OCI-LY7 (cell line): ENCODE results near the gene PRG3. TPM values are rescaled to one million over a fixed set of nuclear protein-coding genes. Genes with fewer than 3 reads are reported as not detected.

Source experiments
- BruUV-seq: library from RNA; stranded (reverse); fragments of 400-500 nt; replicated peaks from 2 replicates; lab custom pipeline; 2021; lab: Mats Ljungman, UMichigan
- CTCF ChIA-PET: fragments of 300-600 bp; sonication (Branson Sonifier 250); formaldehyde crosslinking; loops from one replicate; lab custom pipeline; 2022; ENCODE audit warnings: antibody characterized with exemption; ENCODE audit not compliant: unreplicated experiment; lab: Charles Lee
- POLR2A ChIA-PET: fragments of 300-600 bp; sonication (Branson Sonifier 250); formaldehyde crosslinking; loops from one replicate; lab custom pipeline; 2022; ENCODE audit warnings: antibody characterized with exemption; lab: Charles Lee
- DNase-seq: peaks from one replicate; pipeline ENCODE4 v3.0.0-alpha.2; 2015; ENCODE audit warnings: low spot score
- H2AFZ ChIP-seq: fragments of 200-600 bp; sonication (generic), shearing (Covaris generic); 2 replicates; pipeline ENCODE4 v1.6.1; 2014; ENCODE audit warnings: mild to moderate bottlenecking, antibody characterized with exemption, low read length, moderate library complexity
- H3K27ac ChIP-seq: fragments of 200-600 bp; sonication (generic); 2 replicates; pipeline ENCODE4 v1.5.1; 2014; ENCODE audit warnings: mixed run types, low read depth, mild to moderate bottlenecking, moderate library complexity, low read length, inconsistent platforms; ENCODE audit not compliant: poor library complexity, severe bottlenecking
- H3K36me3 ChIP-seq: fragments of 200-600 bp; sonication (generic); 2 replicates; pipeline ENCODE4 v1.6.1; 2014; ENCODE audit warnings: mild to moderate bottlenecking, antibody characterized with exemption, low read length, moderate library complexity, mixed read lengths; ENCODE audit not compliant: insufficient read depth
- H3K4me1 ChIP-seq: fragments of 200-600 bp; sonication (generic); 2 replicates; pipeline ENCODE4 v1.5.1; 2014; ENCODE audit warnings: mild to moderate bottlenecking, low read length; ENCODE audit not compliant: insufficient read depth, poor library complexity, severe bottlenecking
- H3K4me2 ChIP-seq: fragments of 200-600 bp; sonication (generic); 2 replicates; pipeline ENCODE4 v1.6.1; 2014; ENCODE audit warnings: mild to moderate bottlenecking, low read length
- H3K4me3 ChIP-seq: fragments of 200-600 bp; sonication (generic); 2 replicates; pipeline ENCODE4 v1.5.1; 2014; ENCODE audit warnings: mild to moderate bottlenecking, low read depth, low read length; ENCODE audit not compliant: poor library complexity, severe bottlenecking
- H3K79me2 ChIP-seq: fragments of 200-600 bp; sonication (generic); 2 replicates; pipeline ENCODE4 v1.6.1; 2016; ENCODE audit warnings: low read depth, mild to moderate bottlenecking, low read length, moderate library complexity, mixed read lengths; ENCODE audit not compliant: insufficient read depth
- H3K9me2 ChIP-seq: fragments of 200-600 bp; sonication (generic); 2 replicates; pipeline ENCODE4 v1.6.1; 2016; ENCODE audit warnings: mild to moderate bottlenecking, low read length, mixed read lengths; ENCODE audit not compliant: insufficient read depth
- H3K9me3 ChIP-seq: fragments of 200-600 bp; sonication (generic); 2 replicates; pipeline ENCODE4 v1.6.1; 2014; ENCODE audit warnings: mild to moderate bottlenecking, mixed run types, low read length, mixed read lengths
- H4K20me1 ChIP-seq: fragments of 200-600 bp; sonication (generic); 2 replicates; pipeline ENCODE4 v1.6.1; 2014; ENCODE audit warnings: mild to moderate bottlenecking, antibody characterized with exemption, low read length, moderate library complexity, mixed read lengths; ENCODE audit not compliant: insufficient read depth
- CTCF ChIP-seq: fragments of 200-600 bp; sonication (generic); conservative IDR thresholded peaks from 2 replicates; pipeline ENCODE4 v1.5.1; 2014; ENCODE audit warnings: mild to moderate bottlenecking, antibody characterized with exemption, low read length, moderate library complexity, mixed read lengths
- EZH2phosphoT487 ChIP-seq: fragments of 200-600 bp; sonication (generic); IDR thresholded peaks from 2 replicates; pipeline ENCODE4 v1.6.1; 2018; ENCODE audit warnings: low read depth, borderline replicate concordance, mild to moderate bottlenecking, mixed run types, antibody characterized with exemption, low read length, moderate library complexity, mixed read lengths
- intact Hi-C: fragments of 100-400 bp; cut with micrococcal nuclease; formaldehyde crosslinking; loops from one replicate; pipeline ENCODE4 v1.10.0; 2022; ENCODE audit not compliant: unreplicated experiment
- total RNA-seq, 2 experiments: library from RNA; depleted of rRNA in 1 of 2; stranded (reverse); fragments of >200 nt in 1 of 2; shearing (Covaris generic) in 1 of 2; gene quantifications; 2 replicates each; pipeline ENCODE4 v1.2.3, GENCODE V29; 2014 to 2022

The PRG3 gene
- total RNA-seq, 2 experiments from 2014 or later, result not detected

GRCh38 chr11:57397394-57397990, 16.5 kb upstream of the PRG3 start:
- BruUV-seq, result no TSS peak
- no peaks in the 10 kb centered on the region for H3K79me2 ChIP-seq
- H3K4me2 ChIP-seq, result no peak overlapping the region
- no peak overlapping the region for H3K4me3 ChIP-seq
- H2AFZ ChIP-seq, result no peak overlapping the region
- intact Hi-C loops, result no loop called here
- no peaks in the 10 kb centered on the region for H3K4me1 ChIP-seq
- ChIA-PET POLR2A (no interaction called here), CTCF (no interaction called here)
- DNase-seq, result no peak
- no peak overlapping the region for H3K27ac ChIP-seq
- H3K9me2 ChIP-seq, result no peaks in the 10 kb centered on the region
- no peaks in the 10 kb centered on the region for H3K9me3 ChIP-seq
- no peak for TF ChIP-seq EZH2phosphoT487
- no peaks in the 10 kb centered on the region for H3K36me3 ChIP-seq
- no peaks in the 10 kb centered on the region for H4K20me1 ChIP-seq

GRCh38 chr11:57396744-57397143, 15.8 kb upstream of the PRG3 start:
- H2AFZ ChIP-seq, result no peak overlapping the region
- POLR2A ChIA-PET, result no interaction called here
- H3K36me3 ChIP-seq, result no peaks in the 10 kb centered on the region
- DNase-seq, result no peak
- no peaks in the 10 kb centered on the region for H3K9me3 ChIP-seq
- H3K27ac ChIP-seq, result no peak overlapping the region
- no peaks in the 10 kb centered on the region for H4K20me1 ChIP-seq
- H3K4me1 ChIP-seq, result no peaks in the 10 kb centered on the region
- TF ChIP-seq EZH2phosphoT487 (no peak), CTCF (no peak)
- CTCF ChIA-PET, result no interaction called here
- no peaks in the 10 kb centered on the region for H3K9me2 ChIP-seq
- BruUV-seq, result no TSS peak
- H3K79me2 ChIP-seq, result no peaks in the 10 kb centered on the region
- no peak overlapping the region for H3K4me3 ChIP-seq
- intact Hi-C loops, result no loop called here
- no peak overlapping the region for H3K4me2 ChIP-seq

- CTCF ChIA-PET, result no interaction called here
- no peak for DNase-seq
- H3K9me2 ChIP-seq, result no peaks in the 10 kb centered on the region
- intact Hi-C loops, result no loop called here
- H2AFZ ChIP-seq, result no peak overlapping the region
- no peaks in the 10 kb centered on the region for H3K9me3 ChIP-seq
- no peaks in the 10 kb centered on the region for H3K36me3 ChIP-seq
- TF ChIP-seq EZH2phosphoT487 (no peak), CTCF (no peak)
- H3K27ac ChIP-seq, result no peak overlapping the region
- no TSS peak for BruUV-seq
- H4K20me1 ChIP-seq, result no peaks in the 10 kb centered on the region
- H3K4me1 ChIP-seq, result no peaks in the 10 kb centered on the region
- no peak overlapping the region for H3K4me3 ChIP-seq
- no peak overlapping the region for H3K4me2 ChIP-seq
- no peaks in the 10 kb centered on the region for H3K79me2 ChIP-seq
- POLR2A ChIA-PET, result no interaction called here
Observed at GRCh38 chr11:57395905-57396623, 15.1 kb upstream of the PRG3 start.
